SK-N-SH (cell line): ENCODE results near the gene MRGPRD. TPM values are rescaled to one million over a fixed set of nuclear protein-coding genes. Genes with fewer than 3 reads are reported as not detected.

Source experiments
- CTCF ChIA-PET: fragments of 300-600, 350-600 bp; formaldehyde crosslinking; extraction: SDS; loops from one replicate; lab custom pipeline; 2021; lab: Yijun Ruan, JAX
- POLR2A ChIA-PET: fragments of 350-600 bp; sonication (Branson Sonifier 250); formaldehyde crosslinking; extraction: SDS; loops from one replicate; lab custom pipeline; 2020; ENCODE audit warnings: antibody characterized with exemption, inconsistent platforms; lab: Yijun Ruan, JAX
- DNase-seq: peaks from one replicate; pipeline ENCODE4 v3.0.0; 2012
- H2AFZ ChIP-seq: fragments of 200-600 bp; sonication (generic); 2 replicates; pipeline ENCODE4 v1.8.1; 2016; ENCODE audit warnings: antibody characterized with exemption, mild to moderate bottlenecking, low read depth
- H3F3A ChIP-seq: fragments of 200-600 bp; sonication (generic); replicated peaks from 2 replicates; pipeline ENCODE3; 2016; ENCODE audit warnings: antibody characterized with exemption, mild to moderate bottlenecking; ENCODE audit not compliant: insufficient read depth
- H3K27ac ChIP-seq, 2 experiments: fragments of 200-500 bp in 1 of 2; fragments of 200-600 bp in 1 of 2; sonication (Bioruptor generic) in 1 of 2; sonication (generic), shearing (Covaris generic) in 1 of 2; 2 replicates each; pipeline versions ENCODE4 v1.5.1 to v1.6.1; 2014 to 2016; ENCODE audit warnings: low read depth in 2 of 2, inconsistent platforms in 1 of 2, low read length in 1 of 2, mild to moderate bottlenecking in 1 of 2, mixed read lengths in 1 of 2
- H3K27me3 ChIP-seq: fragments of 200-600 bp; sonication (generic), shearing (Covaris generic); 2 replicates; pipeline ENCODE4 v1.6.1; 2016; ENCODE audit warnings: mixed run types; ENCODE audit not compliant: insufficient read depth
- H3K36me3 ChIP-seq, 2 experiments: fragments of 200-500 bp in 1 of 2; fragments of 200-600 bp in 1 of 2; sonication (Bioruptor generic) in 1 of 2; sonication (generic) in 1 of 2; replicated peaks in 1 of 2; 2 replicates each; pipeline versions ENCODE3 to v1.5.1; 2014 to 2016; ENCODE audit warnings: low read length in 1 of 2, mild to moderate bottlenecking in 1 of 2; ENCODE audit not compliant: insufficient read depth in 2 of 2, control insufficient read depth in 1 of 2
- H3K4me1 ChIP-seq, 2 experiments: fragments of 200-500 bp in 1 of 2; fragments of 200-600 bp in 1 of 2; sonication (Bioruptor generic) in 1 of 2; sonication (generic), shearing (Covaris generic) in 1 of 2; 2 replicates each; pipeline versions ENCODE4 v1.5.1 to v1.6.1; 2014 to 2016; ENCODE audit warnings: low read depth in 1 of 2, low read length in 1 of 2, mixed run types in 1 of 2; ENCODE audit not compliant: insufficient read depth in 2 of 2, control insufficient read depth in 1 of 2
- H3K4me2 ChIP-seq: fragments of 200-600 bp; sonication (generic), shearing (Covaris generic); 2 replicates; pipeline ENCODE4 v1.6.1; 2017; ENCODE audit warnings: mixed run types
- H3K4me3 ChIP-seq, 2 experiments: fragments of 200-500 bp in 1 of 2; fragments of 200-600 bp in 1 of 2; sonication (Bioruptor generic) in 1 of 2; sonication (generic), shearing (Covaris generic) in 1 of 2; 2 replicates each; pipeline versions ENCODE4 v1.5.1 to v1.8.1; 2014 to 2016; ENCODE audit warnings: low read depth in 2 of 2, inconsistent platforms in 1 of 2, low read length in 1 of 2, mild to moderate bottlenecking in 1 of 2, mixed read lengths in 1 of 2, moderate library complexity in 1 of 2
- H3K79me2 ChIP-seq: fragments of 200-600 bp; sonication (generic); 2 replicates; pipeline ENCODE4 v1.8.1; 2017; ENCODE audit warnings: mild to moderate bottlenecking; ENCODE audit not compliant: insufficient read depth
- H3K9ac ChIP-seq: fragments of 200-600 bp; sonication (generic); 2 replicates; pipeline ENCODE4 v1.6.1; 2017; ENCODE audit warnings: mixed run types
- H3K9me2 ChIP-seq: fragments of 200-600 bp; sonication (generic); 2 replicates; pipeline ENCODE4 v1.6.1; 2017; ENCODE audit warnings: mixed run types
- H3K9me3 ChIP-seq: fragments of 200-600 bp; sonication (generic); 2 replicates; pipeline ENCODE4 v1.6.1; 2017; ENCODE audit warnings: mixed run types, mild to moderate bottlenecking, moderate library complexity
- H4K20me1 ChIP-seq: fragments of 200-600 bp; sonication (generic); 2 replicates; pipeline ENCODE4 v1.6.1; 2017; ENCODE audit warnings: mild to moderate bottlenecking, mixed run types; ENCODE audit not compliant: insufficient read depth
- CHD2 ChIP-seq: fragments of 150-350 bp; IDR thresholded peaks from 2 replicates; pipeline ENCODE4 v1.6.1; 2018; ENCODE audit warnings: low read length; ENCODE audit not compliant: partially characterized antibody
- CTCF ChIP-seq: fragments of 200-600 bp; sonication (generic); IDR thresholded peaks from 2 replicates; pipeline ENCODE4 v1.6.1; 2017; ENCODE audit warnings: antibody characterized with exemption, mild to moderate bottlenecking, moderate library complexity
- ELF1 ChIP-seq: IDR thresholded peaks from 2 replicates; pipeline ENCODE4 v1.4.0; 2012
- EP300 ChIP-seq, 2 experiments: IDR thresholded peaks; 2 replicates each; pipeline versions ENCODE4 v1.4.0 to v1.6.1; 2012; ENCODE audit warnings: borderline replicate concordance in 1 of 2, low read depth in 1 of 2, low read length in 1 of 2
- EZH2phosphoT487 ChIP-seq: fragments of 200-600 bp; sonication (generic); IDR thresholded peaks from 2 replicates; pipeline ENCODE4 v1.6.1; 2017; ENCODE audit warnings: low read depth, mixed run types, mild to moderate bottlenecking, antibody characterized with exemption, moderate library complexity, borderline replicate concordance
- FOSL2 ChIP-seq: IDR thresholded peaks from 2 replicates; pipeline ENCODE4 v1.4.0; 2012; ENCODE audit warnings: low read depth, mild to moderate bottlenecking, moderate library complexity, borderline replicate concordance
- FOXJ3 ChIP-seq: sonication (generic); formaldehyde crosslinking; IDR thresholded peaks from 2 replicates; pipeline ENCODE4 v1.5.1; 2020; ENCODE audit warnings: mild to moderate bottlenecking, missing genetic modification reagents
- FOXM1 ChIP-seq: IDR thresholded peaks from 2 replicates; pipeline ENCODE4 v1.4.0; 2012; ENCODE audit warnings: low read depth, mild to moderate bottlenecking
- GABPA ChIP-seq: IDR thresholded peaks from 2 replicates; pipeline ENCODE4 v1.4.0; 2012; ENCODE audit warnings: low read depth, mild to moderate bottlenecking
- JUND ChIP-seq: IDR thresholded peaks from 2 replicates; pipeline ENCODE4 v1.4.0; 2012
- MXI1 ChIP-seq: IDR thresholded peaks from 2 replicates; pipeline ENCODE4 v1.6.1; 2012; ENCODE audit warnings: mild to moderate bottlenecking, low read depth, low read length, improper control_type of control experiment
- RAD21 ChIP-seq: IDR thresholded peaks from 2 replicates; pipeline ENCODE4 v1.6.1; 2012; ENCODE audit warnings: mild to moderate bottlenecking, low read length
- TAF1 ChIP-seq: IDR thresholded peaks from 2 replicates; pipeline ENCODE4 v1.6.1; 2012; ENCODE audit warnings: low read depth, mild to moderate bottlenecking, low read length, moderate library complexity, borderline replicate concordance
- TCF12 ChIP-seq: IDR thresholded peaks from 2 replicates; pipeline ENCODE4 v1.4.0; 2012
- USF2 ChIP-seq: fragments of 150-350 bp; IDR thresholded peaks from 2 replicates; pipeline ENCODE4 v1.6.1; 2017; ENCODE audit warnings: antibody characterized with exemption, low read length, low read depth, borderline replicate concordance
- WGBS: methylation state at CpG from one replicate; pipeline ENCODE4 v1.1.6; 2017; ENCODE audit warnings: low lambda C conversion rate; 5-methylcytosine and 5-hydroxymethylcytosine counted together
- polyA plus RNA-seq, 3 experiments: library from polyadenylated mRNA; depleted of rRNA; stranded (reverse); fragments of >200 nt; gene quantifications; 2 replicates each; pipeline ENCODE4 v1.2.3, GENCODE V29; 2012
- TF ChIP-seq, protein P1 (sequence below): IDR thresholded peaks from 2 replicates; pipeline ENCODE4; 2012
- TF ChIP-seq, protein P2 (sequence below): fragments of 150-350 bp; IDR thresholded peaks from 2 replicates; pipeline ENCODE4 v1.6.1; 2016; ENCODE audit warnings: mild to moderate bottlenecking, low read depth, low read length

MRGPRD gene
- polyA plus RNA-seq, 1 of the 3 experiments (the other 2 are of a cell fraction): not detected

DNA sequence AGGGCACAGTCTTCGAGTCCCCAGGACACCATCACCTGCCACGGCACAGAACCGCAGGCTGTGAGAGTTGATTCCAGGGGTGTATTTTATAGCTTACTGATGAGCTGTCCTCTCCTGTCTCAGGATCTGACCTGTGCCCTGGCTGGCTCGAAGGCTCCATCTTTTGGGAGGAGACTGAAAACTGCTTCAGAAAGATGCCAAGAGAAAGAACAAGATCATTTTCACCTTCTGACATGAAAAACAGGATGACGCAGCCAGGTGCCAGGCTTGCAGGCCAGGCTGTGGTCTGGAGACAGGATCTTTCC is 2.2 kb downstream of the MRGPRD start:
- Histone ChIP-seq H3K4me2 (no peak overlapping the region), H3F3A (no peaks in the 10 kb centered on the region), H4K20me1 (no peaks in the 10 kb centered on the region), H3K4me1 (peaks cover 0 to 13% of the 10 kb centered on the region in 2 experiments; a peak in 1 of 4 replicates), H3K36me3 (no peaks in the 10 kb centered on the region), H3K9ac (no peak overlapping the region), H3K27ac (no peak overlapping the region), H3K79me2 (no peaks in the 10 kb centered on the region), H3K9me3 (no peaks in the 10 kb centered on the region), H3K27me3 (no peaks in the 10 kb centered on the region), H3K4me3 (no peak overlapping the region), H3K9me2 (no peaks in the 10 kb centered on the region), H2AFZ (no peak overlapping the region)
- TF ChIP-seq TCF12 (no peak), FOXM1 (no peak), USF2 (no peak), FOSL2 (no peak), MXI1 (no peak), JUND (no peak), ELF1 (no peak), CHD2 (no peak), FOXJ3 (CRISPR knock-in tag) (no peak), GABPA (no peak), RAD21 (no peak)
- POLR2A ChIA-PET: no interaction called here
- 69% methylated on average over 3 of the region's 5 CpGs for WGBS
- CTCF ChIA-PET: interaction anchor here (0.6 kb wide), 1 partner anchor 22 kb away, joined by 3 read pairs; no protein-coding TSS in a partner anchor
- DNase-seq: no peak

- POLR2A ChIA-PET: no interaction called here
- Histone ChIP-seq H3K9ac (no peak overlapping the region), H3K36me3 (no peaks in the 10 kb centered on the region), H3K4me1 (peaks cover 0 to 13% of the 10 kb centered on the region in 2 experiments; a peak in 1 of 4 replicates), H3K4me2 (no peak overlapping the region), H3K27ac (no peak overlapping the region), H4K20me1 (no peaks in the 10 kb centered on the region), H3K27me3 (no peaks in the 10 kb centered on the region), H3K79me2 (no peaks in the 10 kb centered on the region), H3K9me2 (no peaks in the 10 kb centered on the region), H2AFZ (no peak overlapping the region), H3K4me3 (no peak overlapping the region), H3F3A (no peaks in the 10 kb centered on the region), H3K9me3 (no peaks in the 10 kb centered on the region)
- DNase-seq: no peak
- TF ChIP-seq FOXJ3 (CRISPR knock-in tag): no peak
- no peak for TF ChIP-seq GABPA
- no peak for TF ChIP-seq CTCF
- TF ChIP-seq JUND: no peak
- no peak for TF ChIP-seq TAF1
- TF ChIP-seq, protein P1, sequence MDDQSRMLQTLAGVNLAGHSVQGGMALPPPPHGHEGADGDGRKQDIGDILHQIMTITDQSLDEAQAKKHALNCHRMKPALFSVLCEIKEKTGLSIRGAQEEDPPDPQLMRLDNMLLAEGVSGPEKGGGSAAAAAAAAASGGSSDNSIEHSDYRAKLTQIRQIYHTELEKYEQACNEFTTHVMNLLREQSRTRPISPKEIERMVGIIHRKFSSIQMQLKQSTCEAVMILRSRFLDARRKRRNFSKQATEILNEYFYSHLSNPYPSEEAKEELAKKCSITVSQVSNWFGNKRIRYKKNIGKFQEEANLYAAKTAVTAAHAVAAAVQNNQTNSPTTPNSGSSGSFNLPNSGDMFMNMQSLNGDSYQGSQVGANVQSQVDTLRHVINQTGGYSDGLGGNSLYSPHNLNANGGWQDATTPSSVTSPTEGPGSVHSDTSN: no peak
- TF ChIP-seq EP300 (IDR thresholded peaks at IDR 0.05; ENCODE audit: borderline replicate concordance in 1 of 2, low read depth in 1 of 2, low read length in 1 of 2): no peak
- TF ChIP-seq, protein P2, sequence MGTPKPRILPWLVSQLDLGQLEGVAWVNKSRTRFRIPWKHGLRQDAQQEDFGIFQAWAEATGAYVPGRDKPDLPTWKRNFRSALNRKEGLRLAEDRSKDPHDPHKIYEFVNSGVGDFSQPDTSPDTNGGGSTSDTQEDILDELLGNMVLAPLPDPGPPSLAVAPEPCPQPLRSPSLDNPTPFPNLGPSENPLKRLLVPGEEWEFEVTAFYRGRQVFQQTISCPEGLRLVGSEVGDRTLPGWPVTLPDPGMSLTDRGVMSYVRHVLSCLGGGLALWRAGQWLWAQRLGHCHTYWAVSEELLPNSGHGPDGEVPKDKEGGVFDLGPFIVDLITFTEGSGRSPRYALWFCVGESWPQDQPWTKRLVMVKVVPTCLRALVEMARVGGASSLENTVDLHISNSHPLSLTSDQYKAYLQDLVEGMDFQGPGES: no peak
- TF ChIP-seq EZH2phosphoT487: no peak
- CTCF ChIA-PET: interaction anchor here (1.3 kb wide), 1 partner anchor 66 kb away, joined by 5 read pairs; no protein-coding TSS in a partner anchor
- WGBS: 72% methylated on average over 14 of the region's 14 CpGs
Measured at GRCh38 chr11:68977781-68978625, 2.8 kb downstream of the MRGPRD start.
